ENCODE data around the gene ACTL6A.

The ACTL6A gene

DNA sequence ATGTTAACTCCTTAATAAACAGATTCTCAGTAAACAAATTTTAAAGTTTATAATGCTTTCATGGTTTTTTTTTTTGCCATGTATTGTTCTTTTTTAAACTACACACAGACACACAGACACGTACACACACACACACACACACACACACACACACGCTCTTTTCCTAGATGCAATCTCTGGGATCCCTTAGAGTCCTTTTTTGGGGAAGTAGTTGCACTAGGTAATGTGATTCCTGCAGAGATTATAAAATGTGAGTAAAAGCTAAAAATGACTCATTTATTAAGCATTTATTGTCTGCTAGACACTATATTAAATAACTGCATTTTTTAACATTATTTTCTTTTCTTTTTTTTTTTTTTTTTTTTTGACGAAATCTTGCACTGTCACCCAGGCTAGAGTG lies 61.7 kb downstream of the ACTL6A start:
- H3K4me3 ChIP-seq (replicated peaks; ENCODE audit: low read depth, low read length) = no peak overlapping the region
- DNase-seq (ENCODE audit: extremely low read depth, low read depth) = no peak
- TF ChIP-seq CTCF (IDR thresholded peaks at IDR 0.05; ENCODE audit: low read depth, low read length, missing control alignments) = no peak

- DNase-seq (ENCODE audit: extremely low read depth, low read depth) = no peak
- H3K4me3 ChIP-seq (replicated peaks; ENCODE audit: low read depth, low read length) = no peak overlapping the region
- TF ChIP-seq CTCF (IDR thresholded peaks at IDR 0.05; ENCODE audit: low read depth, low read length, missing control alignments) = no peak
Observed at GRCh38 chr3:179630753-179631451, 68.2 kb downstream of the ACTL6A start.
